H9 (cell line): Measurements from ENCODE around the gene ADAMTSL5. TPM values are rescaled to one million over a fixed set of nuclear protein-coding genes. Genes with fewer than 3 reads are reported as not detected.
A peak's percentile ranks its signal among the peaks of the same experiment; 100 is the strongest.

Experiments used
- DNase-seq: peaks from one replicate; pipeline ENCODE4 v3.0.0-alpha.2; 2017
- H2AFZ ChIP-seq: one replicate; pipeline ENCODE4 v1.6.1; 2013; ENCODE audit warnings: mild to moderate bottlenecking, low read length, control low read depth, moderate library complexity
- H2AK5ac ChIP-seq: 2 replicates; pipeline ENCODE4 v1.6.1; 2013; ENCODE audit warnings: low read length, control low read depth, mixed read lengths; ENCODE audit not compliant: insufficient read length
- H2BK120ac ChIP-seq: one replicate; pipeline ENCODE4 v1.6.1; 2013; ENCODE audit warnings: low read depth, mild to moderate bottlenecking, low read length, control low read depth, inconsistent platforms; ENCODE audit not compliant: poor library complexity, severe bottlenecking
- H2BK12ac ChIP-seq: 2 replicates; pipeline ENCODE4 v1.6.1; 2013; ENCODE audit warnings: low read length, control low read depth, mixed read lengths, low read depth; ENCODE audit not compliant: insufficient read length
- H2BK15ac ChIP-seq: 2 replicates; pipeline ENCODE4 v1.6.1; 2013; ENCODE audit warnings: low read depth, low read length, control low read depth
- H2BK20ac ChIP-seq: one replicate; pipeline ENCODE4 v1.6.1; 2013; ENCODE audit warnings: low read depth, mild to moderate bottlenecking, low read length, control low read depth, inconsistent platforms; ENCODE audit not compliant: poor library complexity, severe bottlenecking
- H2BK5ac ChIP-seq: 2 replicates; pipeline ENCODE4 v1.6.1; 2013; ENCODE audit warnings: low read length, control low read depth, mixed read lengths; ENCODE audit not compliant: insufficient read length
- H3K14ac ChIP-seq: 2 replicates; pipeline ENCODE4 v1.6.1; 2013; ENCODE audit warnings: low read length, control low read depth; ENCODE audit not compliant: insufficient read depth
- H3K18ac ChIP-seq: 2 replicates; pipeline ENCODE4 v1.6.1; 2013; ENCODE audit warnings: low read depth, mild to moderate bottlenecking, mixed read lengths, low read length, control low read depth; ENCODE audit not compliant: insufficient read length
- H3K23ac ChIP-seq: 2 replicates; pipeline ENCODE4 v1.6.1; 2013; ENCODE audit warnings: low read length, control low read depth, mixed read lengths, low read depth; ENCODE audit not compliant: insufficient read length
- H3K23me2 ChIP-seq: 2 replicates; pipeline ENCODE4 v1.6.1; 2013; ENCODE audit warnings: low read depth, mild to moderate bottlenecking, mixed read lengths, low read length, control low read depth; ENCODE audit not compliant: insufficient read length, poor library complexity, severe bottlenecking
- H3K27ac ChIP-seq: 2 replicates; pipeline ENCODE4 v1.5.1; 2013; ENCODE audit warnings: low read length, control low read depth, mixed read lengths, low read depth; ENCODE audit not compliant: insufficient read length
- H3K27me3 ChIP-seq: 2 replicates; pipeline ENCODE4 v1.6.1; 2013; ENCODE audit warnings: low read length, control low read depth, inconsistent platforms; ENCODE audit not compliant: insufficient read depth
- H3K4ac ChIP-seq: 2 replicates; pipeline ENCODE4 v1.6.1; 2013; ENCODE audit warnings: low read depth, mild to moderate bottlenecking, control low read depth, inconsistent platforms, low read length, moderate library complexity
- H3K4me1 ChIP-seq: 2 replicates; pipeline ENCODE4 v1.6.1; 2013; ENCODE audit warnings: low read length, control low read depth, inconsistent platforms; ENCODE audit not compliant: insufficient read depth
- H3K4me2 ChIP-seq: 2 replicates; pipeline ENCODE4 v1.6.1; 2013; ENCODE audit warnings: low read length, control low read depth, mixed read lengths; ENCODE audit not compliant: insufficient read length, insufficient read depth
- H3K56ac ChIP-seq: 2 replicates; pipeline ENCODE4 v1.6.1; 2013; ENCODE audit warnings: low read depth, mild to moderate bottlenecking, mixed read lengths, low read length, control low read depth; ENCODE audit not compliant: insufficient read length
- H3K79me1 ChIP-seq: 2 replicates; pipeline ENCODE4 v1.6.1; 2013; ENCODE audit warnings: low read depth, mild to moderate bottlenecking, moderate library complexity, low read length, control low read depth, inconsistent platforms; ENCODE audit not compliant: insufficient read depth, poor library complexity, severe bottlenecking
- H3K79me2 ChIP-seq: 2 replicates; pipeline ENCODE4 v1.6.1; 2013; ENCODE audit warnings: low read length, control low read depth, inconsistent platforms; ENCODE audit not compliant: insufficient read depth
- H3K9ac ChIP-seq: 2 replicates; pipeline ENCODE4 v1.6.1; 2013; ENCODE audit warnings: low read length, control low read depth, mixed read lengths; ENCODE audit not compliant: insufficient read length; ENCODE audit errors: extremely low read depth
- H3K9me3 ChIP-seq: one replicate; pipeline ENCODE4 v1.6.1; 2013; ENCODE audit warnings: low read depth, low read length, inconsistent platforms; ENCODE audit not compliant: control insufficient read depth
- H3T11ph ChIP-seq: one replicate; pipeline ENCODE4 v1.6.1; 2013; ENCODE audit warnings: mild to moderate bottlenecking, low read length, control low read depth, inconsistent platforms
- H4K20me1 ChIP-seq: one replicate; pipeline ENCODE4 v1.6.1; 2013; ENCODE audit not compliant: control insufficient read depth, insufficient read length, insufficient read depth
- H4K5ac ChIP-seq: 2 replicates; pipeline ENCODE4 v1.6.1; 2013; ENCODE audit warnings: low read depth, mild to moderate bottlenecking, mixed read lengths, low read length, control low read depth; ENCODE audit not compliant: insufficient read length
- H4K8ac ChIP-seq: replicated peaks from 2 replicates; pipeline ENCODE4 v1.6.1; 2013; ENCODE audit warnings: low read length, control low read depth, mixed read lengths, low read depth; ENCODE audit not compliant: insufficient read length
- H4K91ac ChIP-seq: 2 replicates; pipeline ENCODE4 v1.6.1; 2013; ENCODE audit warnings: low read depth, mild to moderate bottlenecking, moderate library complexity, mixed read lengths, low read length, control low read depth; ENCODE audit not compliant: insufficient read length
- H3K27ac Mint-ChIP-seq, 3 experiments: 2 replicates in 2 of 3; 3 replicates in 1 of 3; pipeline ENCODE4 v1.8.0; 2020 to 2021; ENCODE audit warnings: mixed read lengths in 3 of 3, mild to moderate bottlenecking in 1 of 3, moderate library complexity in 1 of 3
- H3K27me3 Mint-ChIP-seq: 2 replicates; pipeline ENCODE4 v1.8.0; 2021; ENCODE audit warnings: low read depth, mild to moderate bottlenecking, moderate library complexity, mixed read lengths
- H3K36me3 Mint-ChIP-seq, 3 experiments: 2 replicates in 2 of 3; 3 replicates in 1 of 3; pipeline ENCODE4 v1.8.0; 2020 to 2021; ENCODE audit warnings: low read depth in 3 of 3, mixed read lengths in 3 of 3; ENCODE audit not compliant: insufficient read depth in 1 of 3
- H3K4me1 Mint-ChIP-seq, 2 experiments: 2 replicates each; pipeline ENCODE4 v1.8.0; 2020; ENCODE audit warnings: mixed read lengths in 2 of 2
- H3K4me3 Mint-ChIP-seq, 2 experiments: 2 replicates in 1 of 2; 3 replicates in 1 of 2; pipeline ENCODE4 v1.8.0; 2020 to 2021; ENCODE audit warnings: mild to moderate bottlenecking in 2 of 2, mixed read lengths in 2 of 2, moderate library complexity in 1 of 2
- H3K9me3 Mint-ChIP-seq, 2 experiments: 2 replicates in 1 of 2; 3 replicates in 1 of 2; pipeline ENCODE4 v1.8.0; 2020; ENCODE audit warnings: mild to moderate bottlenecking in 2 of 2, mixed read lengths in 2 of 2, moderate library complexity in 1 of 2
- CTCF ChIP-seq: fragments of 200-600 bp; sonication (generic); conservative IDR thresholded peaks from 3 replicates; pipeline ENCODE4 v1.8.0; 2021; ENCODE audit warnings: antibody characterized with exemption, mild to moderate bottlenecking
- WGBS: extraction: QIAGEN DNeasy Blood & Tissue Kit; methylation state at CpG from one replicate; pipeline ENCODE4 v1.1.7; 2013; ENCODE audit warnings: missing lambda C conversion rate, low lambda C conversion rate, mixed read lengths; ENCODE audit not compliant: insufficient read length; ENCODE audit errors: extremely low coverage; 5-methylcytosine and 5-hydroxymethylcytosine counted together
- long read RNA-seq: library from polyadenylated mRNA; unstranded; transcript quantifications from one replicate; pipeline ENCODE4 v2.0.0, GENCODE V29; 2020
- total RNA-seq: library from RNA; stranded (reverse); gene quantifications from 2 replicates; pipeline ENCODE4 v1.2.1, GENCODE V29; 2021

Gene ADAMTSL5
- total RNA-seq, result 1.4 and 1.5 TPM in 2 replicates
- long read RNA-seq, partial matches to known transcripts, result 1 of 4 reads
- long read RNA-seq, other reads (novel, unspliced or antisense), result 3 of 4 reads

- no peak within 1 kb of the TSS for H2AFZ ChIP-seq
- no peaks in the 10 kb centered on the region for H3K27me3 ChIP-seq
- peaks cover 0 to 13% of the 10 kb centered on the region in 2 experiments; a peak in 1 of 5 replicates for H3K9me3 Mint-ChIP-seq
- H3K79me2 ChIP-seq, result no peaks in the 10 kb centered on the region
- H4K8ac ChIP-seq, result no peak within 1 kb of the TSS
- no peaks in the 10 kb centered on the region for H3K79me1 ChIP-seq
- H4K91ac ChIP-seq, result no peak within 1 kb of the TSS
- H3K23me2 ChIP-seq, result no peaks in the 10 kb centered on the region
- H3K27ac ChIP-seq, result no peak within 1 kb of the TSS
- H3K56ac ChIP-seq, result no peak within 1 kb of the TSS
- no peak within 1 kb of the TSS for H4K5ac ChIP-seq
- H3K9me3 ChIP-seq, result no peaks in the 10 kb centered on the region
- peak within 1 kb of the TSS; percentile 37 to 66 for H3K4me3 Mint-ChIP-seq
- H3T11ph ChIP-seq, result no peak within 1 kb of the TSS
- peaks cover 74% of the 10 kb centered on the region for H3K27me3 Mint-ChIP-seq
- no peaks in the 10 kb centered on the region for H3K36me3 Mint-ChIP-seq
- whole genome bisulfite sequencing, result no CpG with 5 or more reads among the region's 78 CpGs
- no peak within 1 kb of the TSS for H3K4me2 ChIP-seq
- H3K4me1 Mint-ChIP-seq, result peaks cover 13 to 14% of the 10 kb centered on the region in 2 experiments
- no peak within 1 kb of the TSS for H3K9ac ChIP-seq
- H2BK120ac ChIP-seq, result no peak within 1 kb of the TSS
- H2BK15ac ChIP-seq, result no peak within 1 kb of the TSS
- no peak within 1 kb of the TSS for H2BK20ac ChIP-seq
- no peak within 1 kb of the TSS for H3K14ac ChIP-seq
- H3K27ac Mint-ChIP-seq, result no peak within 1 kb of the TSS
- no peak within 1 kb of the TSS for H2AK5ac ChIP-seq
- H2BK12ac ChIP-seq, result no peak within 1 kb of the TSS
- no peak within 1 kb of the TSS for H2BK5ac ChIP-seq
- no peak within 1 kb of the TSS for H3K23ac ChIP-seq
- H4K20me1 ChIP-seq, result no peaks in the 10 kb centered on the region
- peak; percentile 58 for DNase-seq
- no peak within 1 kb of the TSS for H3K18ac ChIP-seq
- TF ChIP-seq CTCF, result no peak; the same call in 2 of the 3 replicates
- H3K4me1 ChIP-seq, result no peaks in the 10 kb centered on the region
- no peak within 1 kb of the TSS for H3K4ac ChIP-seq
These were observed at the start of gene ADAMTSL5 for GRCh38 chr19:1512671-1513498. TSS of gene ADAMTSL5 (minus strand) at chr19:1513019. CDS start at chr19:1510943, 2,076 bp downstream.
